NCI-H187 treated with DMSO at 0.1 percent for 48 hours (cell line): ENCODE results near the gene TCL1A.
"Not testable (repeated sequence)": the region's sequence is repeated elsewhere in the genome, so short reads cannot be mapped to it uniquely, and the experiment has no call there.

ENCODE experiments used
- DNase-seq: peaks from one replicate; lab custom pipeline; 2025; lab: John Stamatoyannopoulos, UW

TCL1A gene

GRCh38 chr14:95713596-95714371, at the start of gene TCL1A:
TCL1A (minus strand) TSS chr14:95714125; CDS start chr14:95714066, 59 bp downstream.
- DNase-seq: no peak

DNA sequence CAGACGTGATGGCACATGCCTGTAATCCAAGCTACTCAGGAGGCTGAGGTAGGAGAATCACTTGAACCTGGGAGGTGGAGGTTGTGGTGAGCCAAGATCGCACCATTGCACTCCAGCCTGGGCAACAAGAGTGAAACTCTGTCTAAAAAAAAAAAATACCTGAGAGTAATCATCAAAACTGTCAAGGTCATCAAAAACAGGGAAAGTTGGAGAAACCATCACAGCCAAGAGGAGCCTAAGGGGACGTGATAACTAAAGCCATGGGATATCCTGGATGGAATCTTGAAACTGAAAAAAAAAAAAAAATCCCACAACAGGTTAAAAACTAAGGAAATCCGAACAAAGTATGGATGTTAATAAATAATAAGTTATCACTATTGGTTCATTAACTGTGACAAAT, 49.1 kb upstream of the TCL1A start:
- DNase-seq: not testable (repeated sequence)

DNA sequence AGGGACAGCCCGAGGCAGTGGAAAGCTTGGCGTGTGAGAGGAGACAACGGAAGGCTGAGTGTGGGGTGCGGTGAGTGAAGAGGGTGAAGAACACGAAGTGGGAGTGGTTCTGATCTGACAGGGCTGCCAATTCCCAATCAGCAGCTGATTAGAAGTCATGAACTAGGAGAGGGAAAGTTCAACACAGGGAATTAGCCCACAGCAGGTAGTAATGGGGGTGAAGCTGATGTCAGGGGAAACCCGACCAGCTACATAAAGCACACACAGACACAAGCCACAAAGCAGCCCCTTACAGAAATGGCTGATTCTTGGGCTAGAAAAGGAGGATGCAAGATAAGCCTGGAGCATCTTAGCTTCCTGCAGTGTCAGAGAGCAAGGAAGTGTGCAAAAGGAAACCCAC, 47.5 kb upstream of the TCL1A start:
- no peak for DNase-seq

GRCh38 chr14:95760596-95760995, 46.7 kb upstream of the TCL1A start:
- no peak for DNase-seq

DNA sequence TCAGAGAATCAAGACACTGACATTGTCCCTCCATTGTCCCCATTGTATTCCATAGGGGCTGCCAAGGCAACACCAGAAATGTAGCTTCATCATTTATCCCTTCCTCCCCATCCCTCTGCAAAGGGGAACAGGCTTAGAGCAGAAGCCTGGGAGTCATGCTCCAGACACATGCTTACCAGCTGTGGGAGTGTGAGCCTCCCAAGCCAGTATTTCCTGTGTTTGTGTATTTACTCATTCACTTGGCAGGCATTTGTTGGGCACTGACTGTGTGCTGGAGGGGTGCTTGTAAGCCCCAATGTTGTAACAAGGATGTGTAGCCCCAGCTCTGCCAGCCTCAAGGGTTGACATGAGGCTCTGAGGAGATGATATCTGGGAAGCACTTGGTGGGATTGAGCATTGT, 46.0 kb upstream of the TCL1A start:
- no peak for DNase-seq

DNA sequence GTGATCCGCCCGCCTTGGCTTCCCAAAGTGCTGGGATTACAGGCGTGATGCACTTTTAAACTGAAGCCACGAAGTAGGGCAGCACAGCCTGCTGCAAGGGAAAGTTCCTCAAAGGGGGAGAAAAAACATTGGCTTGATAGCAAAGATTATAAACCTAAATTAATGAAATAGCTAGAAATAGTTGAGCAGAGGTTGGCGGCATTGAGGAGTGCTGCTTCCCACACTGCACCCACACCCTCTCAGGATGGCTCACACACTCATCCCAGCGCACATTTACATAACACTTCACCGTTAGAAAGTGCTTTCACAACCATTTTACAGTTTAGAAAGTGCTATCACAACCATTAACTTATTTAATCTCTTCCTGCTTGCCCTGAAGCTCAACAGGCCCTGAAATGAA, 44.4 kb upstream of the TCL1A start:
- DNase-seq: no peak

DNA sequence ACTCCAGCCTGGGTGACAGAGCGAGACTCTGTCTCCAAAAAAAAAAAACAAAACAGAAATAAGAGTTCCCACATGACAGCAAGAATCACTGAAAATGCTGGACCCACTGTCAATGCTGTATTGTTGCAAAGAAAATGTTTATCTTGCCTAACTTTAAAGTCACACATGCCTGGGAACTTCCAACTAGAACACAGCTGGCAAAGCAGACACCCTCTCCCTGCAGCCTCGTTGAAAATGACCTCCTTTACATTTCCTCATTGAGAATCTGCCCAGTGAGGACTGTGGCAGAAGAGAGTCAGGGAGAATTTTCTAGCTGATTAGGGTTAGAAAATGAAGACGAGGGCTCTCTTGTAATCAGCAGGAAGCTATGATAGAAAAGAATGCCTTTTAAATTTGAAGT, 42.8 kb upstream of the TCL1A start:
- DNase-seq: no peak

- no peak for DNase-seq
Observed at GRCh38 chr14:95756127-95756526, 42.2 kb upstream of the TCL1A start.

GRCh38 chr14:95741781-95742180, 27.9 kb upstream of the TCL1A start:
- no peak for DNase-seq

GRCh38 chr14:95741038-95741490, 27.1 kb upstream of the TCL1A start:
- peak; percentile 95 for DNase-seq

GRCh38 chr14:95739356-95739755, 25.4 kb upstream of the TCL1A start:
- no peak for DNase-seq

DNA sequence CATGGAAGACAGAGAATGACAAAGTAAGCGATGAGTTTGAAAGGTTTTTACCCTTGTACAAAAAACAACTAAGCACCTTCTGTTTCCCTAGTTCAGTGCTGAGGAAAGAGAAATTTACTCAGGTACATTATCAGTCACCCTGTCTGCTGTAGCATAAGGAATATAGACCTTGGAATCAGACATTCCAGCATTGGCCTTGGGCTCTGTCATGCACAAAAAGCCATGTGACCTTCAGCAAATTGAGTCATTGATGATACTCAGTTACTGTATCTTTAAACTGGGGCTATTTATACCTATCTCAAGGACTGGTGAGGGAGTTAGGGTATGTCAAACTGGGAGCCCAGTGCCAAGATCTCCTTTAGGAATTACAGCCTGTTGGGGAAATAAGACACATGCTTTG, 19.3 kb upstream of the TCL1A start:
- no peak for DNase-seq

GRCh38 chr14:95730126-95730525, 16.2 kb upstream of the TCL1A start:
- no peak for DNase-seq

GRCh38 chr14:95729402-95730028, 15.6 kb upstream of the TCL1A start:
- DNase-seq: not testable (repeated sequence)

GRCh38 chr14:95727056-95727700, 13.3 kb upstream of the TCL1A start:
- no peak for DNase-seq

GRCh38 chr14:95725685-95726336, 11.9 kb upstream of the TCL1A start:
- no peak for DNase-seq

GRCh38 chr14:95722525-95723190, 8.7 kb upstream of the TCL1A start:
- DNase-seq: no peak

DNA sequence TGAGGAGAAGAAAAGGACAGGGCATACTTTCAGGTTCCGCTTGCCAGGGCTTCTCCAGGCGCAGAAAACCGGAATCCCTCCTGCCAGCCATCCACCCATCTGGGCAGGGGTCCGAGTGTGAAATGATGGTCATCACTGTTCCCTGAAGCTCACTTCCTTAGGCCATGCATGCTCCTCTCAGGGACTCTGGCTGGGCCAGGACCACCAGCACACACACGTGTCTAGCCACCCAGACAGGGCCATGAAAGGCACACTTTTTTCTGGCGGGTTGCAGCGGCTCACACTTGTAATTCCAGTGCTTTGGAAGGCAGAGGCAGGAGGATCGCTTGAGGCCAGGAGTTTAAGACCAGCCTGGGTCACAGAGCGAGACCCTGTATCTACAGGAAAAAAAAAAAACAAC, 1.5 kb downstream of the TCL1A start:
- DNase-seq: no peak

DNA sequence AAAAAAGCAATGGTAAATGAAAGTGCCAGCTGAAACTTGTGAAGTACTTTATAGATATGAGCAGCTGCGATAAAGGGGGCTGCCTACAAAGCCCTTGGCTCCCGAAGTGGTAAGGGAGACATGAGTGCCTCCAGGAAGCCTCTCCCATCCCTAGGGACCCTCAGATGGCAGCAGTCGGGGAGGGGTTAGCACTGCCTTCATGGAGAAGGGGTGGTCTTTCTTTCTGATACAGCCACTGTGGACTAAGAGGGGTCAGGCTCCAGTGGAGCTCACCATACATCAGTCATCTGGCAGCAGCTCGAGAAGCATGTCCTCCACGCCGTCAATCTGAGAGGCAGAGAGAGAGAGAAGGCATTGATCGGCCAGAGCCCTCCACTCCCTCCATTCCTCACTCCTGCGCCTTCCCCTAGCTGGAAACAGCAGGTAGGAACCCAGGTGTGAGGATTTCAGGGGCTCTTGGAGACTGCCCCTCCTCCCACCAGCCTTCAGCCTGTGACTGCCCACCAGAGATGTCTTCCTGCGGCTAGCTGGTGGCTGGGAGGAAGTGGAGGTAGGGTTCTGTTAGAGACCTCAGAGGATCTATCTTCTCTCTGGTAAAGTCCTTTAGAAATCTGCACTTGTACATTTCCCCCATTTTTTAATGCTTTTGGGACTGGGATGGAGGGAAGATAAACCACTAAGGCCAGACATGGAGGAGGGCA, 2.3 kb downstream of the TCL1A start:
- DNase-seq: no peak

DNA sequence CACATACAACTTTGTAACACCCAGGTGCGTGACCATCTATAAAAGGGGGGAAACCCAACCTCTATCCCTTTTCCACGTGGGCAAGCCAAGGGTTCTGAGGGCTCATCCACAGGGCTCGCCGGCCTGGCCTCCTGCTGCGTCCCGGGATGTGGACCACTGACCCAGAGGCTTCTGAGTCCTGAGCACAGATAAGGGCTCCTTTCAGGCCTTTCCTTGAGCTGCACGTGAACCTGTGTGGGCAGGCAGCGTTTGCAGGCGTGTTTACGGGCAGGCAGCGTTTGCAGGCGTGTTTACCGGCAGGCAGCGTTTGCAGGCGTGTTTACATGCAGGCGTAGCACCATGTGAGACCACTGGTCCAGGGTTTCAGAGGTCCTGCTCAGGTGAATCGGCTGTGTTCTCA, 3.8 kb downstream of the TCL1A start:
- DNase-seq: no peak

GRCh38 chr14:95707327-95707726, 6.6 kb downstream of the TCL1A start:
- DNase-seq: no peak
